GM18861 (cell line): ENCODE data around the gene TMEM187.
"Not testable (repeated sequence)": the region's sequence is repeated elsewhere in the genome, so short reads cannot be mapped to it uniquely, and the experiment has no call there.

Source experiments
- ATAC-seq: cut with Tn5 transposase; IDR thresholded peaks from one replicate; pipeline ENCODE4 v1.9.1; 2021; ENCODE audit not compliant: unreplicated experiment

The TMEM187 gene

DNA sequence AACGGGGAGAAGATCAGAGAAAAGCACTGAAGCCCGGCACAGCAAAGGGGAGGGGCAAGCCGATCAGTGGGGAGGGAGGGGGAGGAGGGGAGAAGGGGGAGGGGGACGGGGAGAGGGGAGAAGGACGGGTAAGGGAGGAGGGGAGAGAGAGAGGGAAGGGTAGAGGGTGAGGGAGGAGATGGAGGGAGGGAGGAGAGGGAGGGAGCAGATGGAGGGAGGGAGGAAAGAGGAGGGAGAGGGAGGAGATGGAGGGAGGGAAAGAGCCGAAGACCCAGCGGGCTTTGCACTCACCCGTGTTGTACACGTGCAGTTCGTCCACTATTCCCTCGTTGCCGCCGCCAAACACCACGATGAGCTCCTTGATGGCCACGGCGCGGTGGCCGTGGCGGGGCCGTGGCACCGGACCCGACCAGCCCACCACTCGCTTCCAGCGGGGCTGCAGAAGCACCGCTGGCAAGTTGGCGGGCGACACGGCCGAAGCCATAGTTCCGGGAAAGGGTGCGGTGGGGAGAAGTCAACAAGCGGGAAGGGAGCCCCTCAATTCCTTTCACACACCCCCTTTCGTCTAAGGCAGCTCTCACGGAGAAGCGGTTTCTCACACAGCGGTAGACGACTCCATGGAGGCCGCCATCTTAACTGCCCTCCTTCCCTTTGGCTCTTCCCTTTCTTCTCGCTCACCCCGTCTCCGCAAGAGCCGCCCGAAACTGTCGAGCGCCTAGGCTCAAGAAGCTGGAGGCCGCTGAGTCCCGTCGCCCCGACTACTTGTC lies 2.0 kb upstream of the TMEM187 start:
- no peak for ATAC-seq

DNA sequence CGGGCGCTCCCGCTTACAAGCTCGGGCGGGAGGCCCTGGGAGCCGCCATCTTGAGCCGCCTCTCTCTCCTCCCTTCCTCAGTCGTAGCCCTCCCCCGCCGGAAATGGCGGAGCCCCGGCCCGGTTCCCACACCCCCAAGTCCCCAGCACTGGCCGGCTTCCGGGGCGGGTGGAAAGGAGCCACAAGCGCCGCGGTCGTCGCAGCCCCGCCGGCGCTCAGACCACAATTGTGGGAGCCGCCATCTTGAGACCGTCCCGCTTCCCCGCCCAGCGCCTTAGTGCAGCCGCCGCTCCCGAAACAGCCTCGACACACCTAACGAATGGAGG lies 1.5 kb upstream of the TMEM187 start:
- peak; percentile 11 for ATAC-seq

DNA sequence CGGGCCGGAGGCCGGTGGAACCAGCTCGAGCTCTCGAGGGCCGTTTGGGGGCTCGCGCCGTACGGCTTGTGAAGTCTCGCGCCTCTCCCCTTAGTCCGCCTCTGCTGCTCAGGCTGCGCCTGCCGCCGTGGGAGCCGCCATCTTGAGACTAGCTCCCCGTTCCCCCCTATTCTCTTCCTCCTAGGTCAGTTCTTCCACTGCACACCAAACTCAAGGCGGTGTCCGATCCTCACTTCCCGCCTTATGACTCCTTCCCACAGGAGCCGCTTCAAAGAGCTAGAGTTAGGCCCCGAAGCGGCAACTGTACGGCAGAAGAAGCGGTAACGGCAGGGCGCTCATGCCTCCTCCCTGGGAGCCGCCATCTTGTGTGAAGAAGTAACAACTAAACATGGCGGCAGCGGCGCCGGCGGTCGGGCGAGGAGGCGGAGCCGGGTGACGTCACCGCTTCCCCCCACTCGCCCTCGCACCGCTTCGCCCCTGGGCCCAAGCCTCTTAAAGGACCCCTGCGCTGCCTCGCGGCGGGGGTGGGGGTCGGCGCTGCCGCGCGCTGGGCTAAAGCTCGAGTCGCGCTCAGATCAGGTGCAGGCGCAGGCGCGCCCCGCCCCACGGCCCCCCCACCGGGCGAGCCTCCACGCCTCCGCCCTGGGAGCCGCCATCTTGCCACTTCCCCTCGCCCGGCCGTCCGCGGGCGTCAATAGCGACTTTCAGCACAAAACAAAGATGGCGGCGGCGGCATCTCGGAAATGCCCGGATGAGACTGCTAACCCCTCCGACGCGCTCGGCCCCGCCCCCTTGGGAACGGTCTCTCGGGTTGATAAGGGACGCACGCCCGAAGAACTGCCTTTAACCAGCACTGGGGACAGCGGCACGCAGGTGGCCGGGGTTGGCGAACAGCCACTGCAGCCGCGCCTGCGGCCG lies 845 bp upstream of the TMEM187 start, which contains the start of gene HCFC1:
Gene HCFC1 (minus strand): TSS at position 369 of the 918 bp plus-strand sequence. CDS start 978 bp downstream, outside the sequence.
- ATAC-seq: peak; percentile 28

DNA sequence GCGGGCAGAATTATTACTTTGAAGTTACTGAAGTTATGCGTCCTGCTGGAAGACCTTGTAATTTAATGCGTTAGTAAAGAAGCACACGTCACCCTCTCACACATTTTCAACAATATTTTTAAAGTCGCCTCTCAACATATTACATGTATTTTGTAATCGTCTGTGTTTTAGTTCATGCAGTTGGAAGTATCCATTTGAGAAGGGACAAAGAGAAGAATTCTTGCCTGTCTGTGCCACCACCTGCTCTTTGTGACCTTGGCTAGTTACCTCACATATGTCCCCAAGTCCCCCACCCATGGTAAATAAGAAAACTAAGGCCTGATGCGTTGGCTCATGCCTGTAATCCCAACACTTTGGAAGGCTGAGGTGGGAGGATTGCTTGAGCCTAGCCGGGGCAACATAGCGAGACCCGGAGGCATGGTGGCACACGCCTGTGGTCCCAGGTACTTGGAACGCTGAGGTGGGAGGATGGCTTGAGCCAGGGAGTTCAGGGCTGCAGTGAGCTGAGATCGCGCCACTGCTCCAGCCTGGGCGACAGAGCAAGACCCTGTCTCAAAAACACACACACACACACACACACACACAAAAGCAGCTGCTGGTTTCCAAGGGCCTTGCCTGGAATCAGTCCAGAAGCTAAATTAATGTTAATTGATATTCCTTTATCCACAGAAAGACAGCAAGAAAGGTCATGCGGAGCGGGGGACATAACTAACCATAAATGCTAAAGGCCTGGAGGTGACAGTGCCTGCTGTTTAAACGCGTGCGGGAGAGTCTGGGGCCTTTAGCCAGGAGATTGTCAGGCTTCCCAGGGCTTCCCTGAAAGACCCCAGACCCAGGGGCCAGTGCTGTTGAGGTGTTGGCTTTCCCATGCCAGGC lies 811 bp downstream of the TMEM187 start:
- ATAC-seq: no peak

DNA sequence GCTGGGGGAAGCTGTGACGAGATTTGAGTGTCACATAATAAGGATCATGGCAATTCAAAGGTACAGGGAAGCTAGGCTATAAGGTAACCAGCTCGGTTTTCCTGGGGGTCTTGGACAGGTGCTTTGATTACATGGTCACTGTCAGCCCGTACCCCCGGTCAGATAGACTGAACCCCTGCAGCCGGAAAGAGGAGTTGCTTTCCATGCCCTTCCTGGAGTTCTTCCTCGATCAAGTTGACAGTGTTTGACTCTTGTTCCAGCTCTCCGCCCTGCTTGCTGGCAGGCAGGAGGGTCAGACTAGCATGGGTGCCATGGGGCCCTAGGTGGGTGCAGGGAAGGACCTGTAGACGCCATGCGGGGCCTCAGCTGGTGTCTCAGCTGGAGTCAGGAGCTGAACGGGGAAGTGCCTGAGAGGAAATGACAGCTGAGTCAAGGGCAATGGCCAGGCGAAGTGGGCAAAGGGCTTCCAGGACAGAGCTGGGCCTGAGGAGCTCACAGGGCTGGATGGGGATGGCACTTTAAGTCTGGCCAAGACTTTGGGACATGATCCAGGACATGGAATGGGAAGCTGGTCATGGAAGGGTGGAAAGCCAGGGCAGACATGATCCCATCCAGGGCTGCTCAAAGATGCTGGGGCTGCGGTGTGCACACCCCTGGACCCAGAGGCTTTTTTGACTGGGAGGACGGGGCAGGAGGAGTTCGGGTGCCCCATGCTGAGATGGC lies 1.6 kb downstream of the TMEM187 start:
- no peak for ATAC-seq

DNA sequence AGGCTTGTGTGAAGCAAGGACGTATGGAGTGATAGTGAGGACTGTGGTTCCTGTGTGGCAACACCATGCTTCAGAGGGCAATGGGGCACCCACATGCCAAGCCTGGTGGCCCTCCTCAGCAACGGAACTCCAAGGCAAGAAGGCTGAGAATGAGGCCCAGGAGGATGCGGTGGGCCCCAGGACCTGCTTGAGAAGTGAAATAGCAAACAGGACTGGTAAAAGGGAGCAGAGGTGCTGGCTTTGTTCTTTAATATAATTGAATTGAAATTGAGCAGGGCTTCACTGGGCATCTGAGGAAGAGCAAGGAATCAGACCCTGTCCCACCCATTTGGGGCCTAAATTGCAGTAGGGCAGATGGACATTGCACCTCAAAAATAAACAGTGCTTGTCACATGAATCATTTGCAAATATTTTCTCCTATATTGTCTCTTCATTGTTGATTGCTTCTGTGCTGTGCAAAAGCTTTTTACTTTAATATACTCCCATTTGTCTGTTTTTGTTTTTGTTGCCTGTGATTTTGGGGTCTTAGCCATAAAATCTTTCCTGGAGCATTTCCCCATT lies 2.3 kb downstream of the TMEM187 start:
- ATAC-seq: no peak

DNA sequence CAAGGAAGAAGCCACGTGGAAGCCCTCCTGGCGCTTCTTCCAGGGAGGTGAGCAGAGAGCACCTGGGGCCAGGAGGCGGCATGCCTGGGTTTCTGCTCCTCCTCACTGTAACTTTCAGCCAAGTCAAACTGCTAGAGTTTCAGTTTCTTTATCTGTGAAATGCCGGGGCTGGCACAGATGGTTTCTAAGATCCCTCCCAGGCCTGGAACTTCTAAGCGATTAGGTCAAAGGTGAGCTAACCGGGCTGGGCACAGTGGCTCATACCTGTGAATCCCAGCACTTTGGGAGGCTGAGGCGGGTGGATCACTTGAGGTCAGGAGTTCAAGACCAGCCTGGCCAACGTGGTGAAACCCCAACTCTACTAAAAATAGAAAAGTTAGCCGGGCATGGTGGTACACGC lies 7.8 kb downstream of the TMEM187 start:
- ATAC-seq: not testable (repeated sequence)

DNA sequence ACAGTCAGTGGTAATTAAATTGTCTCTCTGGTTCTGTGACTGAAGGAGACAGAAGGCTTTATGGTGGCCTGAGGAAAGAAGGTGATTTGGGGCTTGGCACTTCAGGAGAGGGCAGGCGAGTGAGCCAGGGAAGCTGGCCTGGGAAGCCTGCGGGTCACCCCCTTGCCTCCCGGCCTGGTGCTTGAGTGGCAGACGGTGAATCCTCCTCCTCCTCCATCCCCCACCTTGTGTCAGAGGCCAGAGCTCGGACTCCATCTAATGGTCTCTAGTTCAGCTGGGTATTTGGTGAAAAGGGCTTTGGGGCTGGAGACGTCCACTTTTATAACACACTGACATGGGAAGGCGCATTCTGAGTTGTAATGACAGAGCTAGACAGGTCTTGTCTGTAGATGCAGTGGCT lies 8.7 kb downstream of the TMEM187 start:
- ATAC-seq: no peak

DNA sequence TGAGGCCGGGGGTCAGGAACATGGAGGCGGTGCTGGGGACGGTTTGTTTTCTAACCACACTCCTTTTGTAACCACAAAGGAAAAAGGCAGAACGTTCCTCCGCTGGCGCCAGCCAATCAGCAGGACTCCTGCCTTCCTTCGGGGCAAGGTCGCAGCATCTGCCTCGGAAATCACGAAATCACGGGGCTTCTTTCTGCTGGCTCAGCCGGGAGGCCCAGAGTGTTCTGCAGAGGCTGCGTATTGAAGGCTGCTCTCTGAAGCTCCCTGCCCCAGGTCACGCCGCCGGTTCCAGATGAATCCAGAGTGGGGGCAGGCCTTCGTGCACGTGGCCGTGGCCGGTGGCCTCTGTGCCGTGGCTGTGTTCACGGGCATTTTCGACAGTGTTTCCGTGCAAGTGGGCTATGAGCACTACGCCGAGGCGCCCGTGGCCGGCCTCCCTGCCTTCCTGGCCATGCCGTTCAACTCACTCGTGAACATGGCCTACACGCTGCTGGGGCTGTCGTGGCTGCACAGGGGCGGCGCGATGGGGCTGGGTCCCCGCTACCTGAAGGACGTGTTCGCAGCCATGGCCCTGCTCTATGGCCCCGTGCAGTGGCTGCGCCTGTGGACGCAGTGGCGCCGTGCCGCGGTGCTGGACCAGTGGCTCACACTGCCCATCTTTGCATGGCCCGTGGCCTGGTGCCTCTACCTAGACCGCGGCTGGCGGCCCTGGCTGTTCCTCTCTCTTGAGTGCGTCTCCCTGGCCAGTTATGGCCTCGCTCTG lies 9.4 kb downstream of the TMEM187 start:
- no peak for ATAC-seq

DNA sequence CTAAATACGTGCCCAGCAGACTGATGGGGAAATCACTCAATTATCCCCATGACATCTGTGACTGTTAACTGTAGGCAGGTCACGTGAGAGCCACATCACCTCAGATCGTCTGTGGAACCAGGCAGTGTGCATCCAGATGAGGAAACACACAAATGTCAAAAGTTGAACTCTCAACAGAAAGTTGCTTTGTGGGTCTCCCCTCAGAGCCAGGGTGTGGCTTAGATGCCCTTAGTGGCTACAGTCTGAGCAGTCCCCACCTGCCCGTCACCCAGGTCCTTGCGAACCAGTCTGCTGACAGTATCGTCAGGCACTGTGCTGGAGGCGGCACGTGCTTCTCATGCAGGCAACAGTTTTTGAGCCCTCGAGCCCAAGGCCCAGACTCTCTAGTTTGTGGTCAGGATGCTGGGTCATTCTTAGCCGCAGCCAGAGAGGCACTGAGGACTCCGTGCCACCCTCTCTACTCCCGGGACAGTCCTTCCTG lies 10.8 kb downstream of the TMEM187 start:
- ATAC-seq: no peak

DNA sequence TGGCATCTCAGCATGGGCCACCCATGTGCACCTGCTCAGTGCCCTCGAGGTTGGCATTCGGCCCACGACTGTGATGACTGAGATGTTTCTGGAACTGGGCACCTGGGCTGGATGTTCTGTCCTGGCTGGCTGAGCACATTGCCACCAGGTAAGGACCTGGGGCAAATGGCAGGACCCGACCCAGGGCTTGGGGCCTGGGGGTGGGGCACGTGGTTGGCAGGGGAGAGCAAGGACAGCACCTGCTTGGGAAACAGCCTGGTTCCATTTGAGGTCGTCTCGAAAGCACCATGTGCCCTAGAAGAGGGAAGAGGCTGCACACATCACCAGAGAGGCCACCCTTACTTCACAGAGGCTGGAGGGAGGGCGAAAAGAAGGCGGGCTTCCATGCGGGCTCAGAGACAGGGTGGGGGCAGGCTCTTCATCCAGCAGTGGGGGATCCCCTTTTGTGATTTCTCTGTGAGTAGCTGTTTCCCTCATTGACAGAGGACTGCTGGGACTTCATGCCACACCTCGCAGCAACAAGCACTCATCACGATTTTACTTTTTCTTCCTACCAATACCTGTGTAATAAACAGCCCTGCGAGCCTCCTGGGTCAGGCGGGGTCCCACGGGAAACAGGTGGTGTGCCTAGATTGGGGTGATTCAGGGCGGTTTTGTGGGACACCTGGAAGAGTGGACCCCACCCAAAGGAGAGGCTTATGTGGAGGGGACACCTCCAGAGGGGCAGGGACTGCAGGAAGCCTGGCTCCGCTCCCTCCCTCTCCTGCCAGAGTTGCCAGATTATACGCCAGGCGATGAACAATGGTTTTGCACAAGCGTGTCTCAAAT lies 12.0 kb downstream of the TMEM187 start:
- no peak for ATAC-seq

DNA sequence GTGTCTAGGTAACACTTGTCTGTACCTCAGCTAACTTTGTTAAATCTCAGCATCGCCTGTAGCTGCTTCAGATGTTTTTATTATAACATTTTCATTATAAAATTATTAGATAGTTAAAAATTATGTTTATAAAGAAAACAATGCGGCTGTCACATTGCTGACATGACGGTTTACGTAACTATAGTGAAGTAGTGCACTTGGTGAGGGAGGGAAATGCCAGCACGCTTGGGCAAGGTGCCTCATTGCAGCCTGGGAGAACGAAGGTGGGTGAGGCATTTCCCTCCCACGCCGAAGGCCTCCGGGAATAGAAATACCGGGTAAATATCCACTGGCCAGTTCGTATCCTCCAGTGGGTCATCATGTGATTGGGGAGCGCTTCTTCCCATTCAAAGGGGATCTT lies 15.9 kb downstream of the TMEM187 start:
- no peak for ATAC-seq

DNA sequence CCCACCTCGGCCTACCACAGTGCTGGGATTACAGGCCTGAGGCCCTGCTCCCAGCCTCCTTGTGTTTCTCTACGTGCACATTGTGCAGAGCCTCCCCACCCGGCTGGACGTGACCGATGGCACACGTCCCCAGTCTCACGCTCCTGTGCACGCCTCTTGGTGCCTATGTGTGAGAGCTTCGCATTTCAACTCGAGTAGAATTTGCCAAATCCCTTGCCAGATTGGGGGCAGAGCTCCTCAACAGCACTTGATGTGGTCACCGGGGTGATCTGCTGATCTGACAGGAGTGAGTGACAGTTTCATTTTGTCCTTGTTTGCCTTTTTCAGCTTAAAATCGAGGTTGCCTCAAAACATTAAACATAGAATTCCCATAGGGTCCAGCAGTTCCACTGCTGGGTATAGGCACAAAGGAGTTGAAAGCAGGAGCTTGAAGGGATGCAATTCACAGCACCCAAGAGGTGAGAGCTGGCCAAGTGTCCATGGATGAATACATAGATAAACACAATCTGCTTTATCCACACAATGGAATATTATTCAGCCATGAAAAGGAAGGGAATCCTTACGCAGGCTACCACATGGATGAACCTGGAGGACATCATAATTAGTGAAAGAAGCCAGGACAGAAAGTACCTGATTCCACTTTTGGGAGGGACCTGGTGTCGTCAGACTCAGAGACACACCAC lies 17.6 kb downstream of the TMEM187 start:
- ATAC-seq: no peak

DNA sequence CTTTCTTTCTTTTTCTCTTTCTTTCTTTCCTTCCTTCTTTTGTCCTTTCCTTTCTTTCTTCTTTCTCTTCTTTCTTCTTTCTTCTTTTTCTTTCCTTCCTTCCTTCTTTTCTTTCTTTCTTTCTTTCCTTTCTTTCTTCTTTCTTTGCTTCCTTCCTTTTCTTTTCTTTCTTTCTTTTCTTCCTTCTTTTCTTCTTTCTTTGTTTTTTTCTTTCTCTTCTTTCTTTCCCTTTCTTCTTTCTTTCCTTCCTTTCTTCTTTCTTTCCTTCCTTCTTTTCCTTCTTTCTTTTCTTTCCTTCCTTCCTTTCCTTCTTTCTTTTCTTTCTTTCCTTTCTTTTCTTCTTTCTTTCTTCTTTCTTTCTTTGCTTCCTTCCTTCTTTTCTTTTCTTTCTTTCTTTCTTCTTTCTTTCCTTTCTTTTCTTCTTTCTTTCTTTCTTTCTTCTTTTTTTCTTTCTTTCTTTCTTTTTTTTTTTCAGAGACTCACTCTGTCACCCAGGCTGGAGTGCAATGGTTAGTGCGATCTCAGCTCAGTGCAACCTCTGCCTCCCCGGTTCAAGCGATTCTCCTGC lies 18.5 kb downstream of the TMEM187 start:
- ATAC-seq: no peak

DNA sequence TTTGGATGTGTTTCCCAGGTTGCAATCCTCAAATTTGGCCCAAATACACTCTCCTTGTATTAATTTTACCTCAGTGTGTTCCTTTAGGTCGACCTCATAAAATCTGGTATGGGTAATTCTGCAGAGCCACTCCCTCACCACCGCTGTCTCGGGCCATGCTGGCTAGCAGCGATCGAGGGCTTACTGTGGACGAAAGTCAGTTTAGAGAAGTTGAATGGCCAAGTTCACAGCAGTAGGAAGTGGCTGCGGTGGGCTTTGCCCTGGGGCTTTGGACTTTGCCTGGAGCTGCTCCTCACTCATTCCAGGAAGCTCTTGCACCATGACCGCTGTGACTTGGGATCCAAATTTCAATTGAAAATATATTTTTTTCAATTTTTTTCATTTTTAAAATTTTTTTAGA lies 19.6 kb downstream of the TMEM187 start:
- no peak for ATAC-seq

DNA sequence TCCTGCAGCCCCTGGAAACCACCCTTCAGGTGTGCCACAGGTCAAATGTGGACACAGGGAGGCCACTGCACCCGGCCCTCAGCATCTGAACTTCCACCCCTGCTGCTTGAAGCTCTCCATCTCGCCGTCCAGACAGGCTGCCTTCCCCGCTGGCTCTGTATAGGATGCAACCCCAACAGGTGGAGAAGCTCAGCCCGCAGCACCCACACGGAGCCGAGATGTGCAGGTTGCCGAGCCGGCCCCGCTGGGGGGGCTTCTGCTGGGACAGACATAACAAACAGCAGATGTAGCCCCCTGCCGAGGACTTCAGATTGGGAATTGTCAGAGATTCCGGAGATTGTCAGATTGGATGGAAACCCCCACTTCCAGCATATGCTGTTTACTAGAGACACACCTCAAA lies 20.5 kb downstream of the TMEM187 start:
- ATAC-seq: no peak

DNA sequence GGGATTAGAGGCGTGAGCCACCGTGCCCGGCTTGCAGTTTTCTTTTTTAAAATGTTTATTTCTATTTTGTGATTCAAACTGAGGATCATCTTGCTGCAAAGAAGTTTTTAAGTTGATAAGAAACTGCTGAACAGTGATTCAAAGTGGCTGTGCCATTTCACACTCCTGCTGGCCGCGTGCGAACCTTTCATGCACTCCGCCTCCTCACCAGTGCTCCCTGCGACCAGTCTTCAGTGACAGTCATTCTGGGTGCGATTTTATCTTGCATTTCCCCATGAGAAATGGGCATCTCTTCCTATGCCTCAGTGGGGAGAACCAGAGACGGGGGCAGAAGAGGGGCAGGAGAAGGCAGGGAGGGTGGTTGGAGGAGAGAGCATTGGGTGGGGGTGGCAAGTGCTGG lies 21.4 kb downstream of the TMEM187 start:
- no peak for ATAC-seq

DNA sequence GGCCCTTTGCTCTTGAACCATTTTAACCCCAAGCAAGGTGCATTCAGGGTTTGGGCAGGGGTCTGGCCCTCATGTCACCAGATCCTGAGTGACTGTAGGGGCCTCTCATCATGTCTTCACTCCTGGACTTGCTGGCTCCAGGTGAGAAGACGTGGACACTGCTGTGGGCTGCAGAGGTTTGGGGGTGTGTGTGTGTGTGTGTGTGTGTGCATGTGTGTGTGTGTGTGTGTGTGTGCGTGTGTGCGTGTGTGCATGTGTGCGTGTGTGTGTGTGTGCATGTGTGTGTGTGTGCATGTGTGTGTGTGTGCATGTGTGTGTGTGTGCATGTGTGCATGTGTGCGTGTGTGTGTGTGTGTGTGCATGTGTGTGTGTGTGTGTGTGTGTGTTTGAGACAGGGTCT lies 21.8 kb downstream of the TMEM187 start:
- ATAC-seq: not testable (repeated sequence)
